ENCODE data around the gene COL20A1.
"Not testable (repeated sequence)": the region's sequence is repeated elsewhere in the genome, so short reads cannot be mapped to it uniquely, and the experiment has no call there.

COL20A1 gene

DNA sequence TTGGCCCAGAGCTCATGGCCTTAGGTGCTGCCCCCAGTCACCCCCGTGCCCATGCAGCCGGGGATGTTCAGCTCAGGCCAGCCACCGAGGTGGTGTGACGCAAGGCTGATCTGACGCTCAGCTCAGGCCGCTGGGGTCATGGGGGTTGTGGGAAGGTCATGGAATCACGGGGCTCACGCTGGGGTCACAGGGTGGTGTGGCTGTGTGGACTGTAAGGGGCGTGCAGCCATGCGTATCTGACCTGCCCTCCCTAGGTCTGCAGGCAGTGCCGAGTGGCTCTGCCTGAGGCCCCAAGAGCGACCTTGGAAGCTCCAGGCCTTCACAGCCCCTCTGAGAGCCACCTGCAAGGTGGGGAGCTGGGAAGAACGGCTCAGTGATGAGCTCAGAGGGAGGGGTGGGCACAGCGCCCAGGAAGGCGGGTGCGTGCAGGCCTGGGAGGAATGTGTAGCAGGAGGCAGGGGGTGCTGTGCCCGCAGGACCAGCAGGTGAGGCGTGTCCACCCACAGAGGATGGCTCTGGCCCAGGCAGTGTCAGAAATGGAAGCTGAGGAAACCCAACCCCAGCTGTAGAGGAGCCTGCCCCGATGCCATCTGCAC is 40.4 kb downstream of the COL20A1 start:
- TF ChIP-seq ARNTL (CRISPR knock-in tag; IDR thresholded peaks at IDR 0.05; ENCODE audit: borderline replicate concordance, low read depth) = no peak
- no peak for TF ChIP-seq ZNF70 (CRISPR knock-in tag; IDR thresholded peaks at IDR 0.05)
- TF ChIP-seq ZFP3 (CRISPR knock-in tag; IDR thresholded peaks at IDR 0.05) = no peak
- TF ChIP-seq TSHZ2 (CRISPR knock-in tag; IDR thresholded peaks at IDR 0.05) = no peak
- TF ChIP-seq RARB (CRISPR knock-in tag; IDR thresholded peaks at IDR 0.05) = no peak
- TF ChIP-seq, protein P1, sequence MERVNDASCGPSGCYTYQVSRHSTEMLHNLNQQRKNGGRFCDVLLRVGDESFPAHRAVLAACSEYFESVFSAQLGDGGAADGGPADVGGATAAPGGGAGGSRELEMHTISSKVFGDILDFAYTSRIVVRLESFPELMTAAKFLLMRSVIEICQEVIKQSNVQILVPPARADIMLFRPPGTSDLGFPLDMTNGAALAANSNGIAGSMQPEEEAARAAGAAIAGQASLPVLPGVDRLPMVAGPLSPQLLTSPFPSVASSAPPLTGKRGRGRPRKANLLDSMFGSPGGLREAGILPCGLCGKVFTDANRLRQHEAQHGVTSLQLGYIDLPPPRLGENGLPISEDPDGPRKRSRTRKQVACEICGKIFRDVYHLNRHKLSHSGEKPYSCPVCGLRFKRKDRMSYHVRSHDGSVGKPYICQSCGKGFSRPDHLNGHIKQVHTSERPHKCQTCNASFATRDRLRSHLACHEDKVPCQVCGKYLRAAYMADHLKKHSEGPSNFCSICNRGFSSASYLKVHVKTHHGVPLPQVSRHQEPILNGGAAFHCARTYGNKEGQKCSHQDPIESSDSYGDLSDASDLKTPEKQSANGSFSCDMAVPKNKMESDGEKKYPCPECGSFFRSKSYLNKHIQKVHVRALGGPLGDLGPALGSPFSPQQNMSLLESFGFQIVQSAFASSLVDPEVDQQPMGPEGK (CRISPR knock-in tag; IDR thresholded peaks at IDR 0.05; ENCODE audit: borderline replicate concordance) = no peak
- no peak for TF ChIP-seq CREB5 (CRISPR knock-in tag; IDR thresholded peaks at IDR 0.05; ENCODE audit: low read depth)
- no peak for TF ChIP-seq ZC3H10 (CRISPR knock-in tag; IDR thresholded peaks at IDR 0.05)
- no peak for TF ChIP-seq BACH2 (CRISPR knock-in tag; IDR thresholded peaks at IDR 0.05; ENCODE audit: borderline replicate concordance)
- no peak for TF ChIP-seq TCF4 (CRISPR knock-in tag; IDR thresholded peaks at IDR 0.05; ENCODE audit: borderline replicate concordance)
- no peak for TF ChIP-seq ESRRG (CRISPR knock-in tag; IDR thresholded peaks at IDR 0.05)
- no peak for TF ChIP-seq ZFP30 (CRISPR knock-in tag; IDR thresholded peaks at IDR 0.05)
- TF ChIP-seq ISL1 (CRISPR knock-in tag; IDR thresholded peaks at IDR 0.05) = no peak
- no peak for TF ChIP-seq PPARA (CRISPR knock-in tag; IDR thresholded peaks at IDR 0.05; ENCODE audit: borderline replicate concordance)
- TF ChIP-seq TOX (CRISPR knock-in tag; IDR thresholded peaks at IDR 0.05; ENCODE audit: borderline replicate concordance) = no peak
- TF ChIP-seq OSR1 (CRISPR knock-in tag; IDR thresholded peaks at IDR 0.05) = no peak
- TF ChIP-seq GLIS3 (CRISPR knock-in tag; IDR thresholded peaks at IDR 0.05) = no peak
- no peak for ATAC-seq

DNA sequence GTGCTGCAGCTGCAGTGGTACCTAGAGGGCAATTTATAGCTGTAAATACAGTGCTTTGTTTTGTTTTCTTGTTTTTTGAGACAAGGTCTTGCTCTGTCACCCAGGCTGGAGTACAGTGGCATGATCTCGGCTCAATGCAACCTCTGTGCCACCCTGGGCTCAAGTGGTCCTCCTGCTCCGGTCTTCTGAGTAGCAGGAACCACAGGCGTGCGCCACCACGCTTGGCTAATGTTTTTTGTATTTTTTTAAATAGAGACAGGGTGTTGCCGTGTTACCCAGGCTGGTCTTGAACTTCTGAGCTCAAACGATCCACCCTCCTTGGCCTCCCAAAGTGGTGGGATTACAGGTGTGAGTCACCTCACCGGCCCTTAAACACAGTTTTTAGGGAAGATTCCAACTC is 41.4 kb downstream of the COL20A1 start:
- no peak for ATAC-seq
- no peak for TF ChIP-seq TCF4 (CRISPR knock-in tag; IDR thresholded peaks at IDR 0.05; ENCODE audit: borderline replicate concordance)

GRCh38 chr20:63335060-63335459 is 42.1 kb downstream of the COL20A1 start:
- not testable (repeated sequence) for ATAC-seq

GRCh38 chr20:63335711-63336110 is 42.7 kb downstream of the COL20A1 start:
- TF ChIP-seq ZFP30 (CRISPR knock-in tag; IDR thresholded peaks at IDR 0.05) (no peak), ESRRG (CRISPR knock-in tag; IDR thresholded peaks at IDR 0.05) (no peak), BACH2 (CRISPR knock-in tag; IDR thresholded peaks at IDR 0.05; ENCODE audit: borderline replicate concordance) (no peak), TOX (CRISPR knock-in tag; IDR thresholded peaks at IDR 0.05; ENCODE audit: borderline replicate concordance) (no peak), TSHZ2 (CRISPR knock-in tag; IDR thresholded peaks at IDR 0.05) (no peak), ZNF70 (CRISPR knock-in tag; IDR thresholded peaks at IDR 0.05) (no peak)
- TF ChIP-seq, protein P1 (CRISPR knock-in tag; IDR thresholded peaks at IDR 0.05; ENCODE audit: borderline replicate concordance) = no peak
- ATAC-seq = no peak
